Adrenal gland (tissue), 5 donors: ENCODE measurements around the gene EIF4G3.

Source experiments
- POLR2A ChIP-seq, 2 donors: fragments of 450-650 bp; IDR thresholded peaks; one replicate each; pipeline ENCODE4 v1.6.1; 2017; ENCODE audit warnings: antibody characterized with exemption in 2 of 2, mild to moderate bottlenecking in 2 of 2, moderate library complexity in 1 of 2
- TF ChIP-seq, protein P1 (sequence below), 6 experiments: fragments of 450-650 bp in 4 of 6; fragments of 200-600 bp in 2 of 6; sonication (generic) in 1 of 6; IDR thresholded peaks; 1 replicate in 5 of 6; 2 replicates in 1 of 6; pipeline versions ENCODE4 v1.5.1 to v1.8.0; 2016 to 2021; ENCODE audit warnings: antibody characterized with exemption in 6 of 6, mild to moderate bottlenecking in 2 of 6, moderate library complexity in 1 of 6
- donor health status: DM: no; HTN: no; CAD: no.

DNA sequence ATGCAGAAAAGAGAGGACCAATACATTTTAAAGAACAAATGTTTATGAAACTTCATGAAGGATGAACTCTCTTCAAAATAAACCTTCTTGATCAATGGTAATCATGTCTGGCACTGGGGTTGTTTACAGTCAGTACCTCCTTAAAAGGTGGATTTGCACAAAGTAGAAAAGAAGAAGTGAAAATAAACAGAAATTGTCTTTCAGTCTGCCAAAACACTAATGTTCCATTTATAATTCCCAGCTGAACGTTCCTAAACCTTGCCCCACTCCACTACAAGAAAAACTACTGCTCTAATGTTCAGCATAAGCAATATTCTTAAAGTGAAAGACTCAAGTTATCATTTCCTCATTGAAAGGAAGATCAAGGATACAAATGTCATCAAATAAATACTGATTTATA is 86.2 kb downstream of the EIF4G3 start:
- TF ChIP-seq POLR2A (IDR thresholded peaks at IDR 0.05), result no peak
- TF ChIP-seq, protein P1, sequence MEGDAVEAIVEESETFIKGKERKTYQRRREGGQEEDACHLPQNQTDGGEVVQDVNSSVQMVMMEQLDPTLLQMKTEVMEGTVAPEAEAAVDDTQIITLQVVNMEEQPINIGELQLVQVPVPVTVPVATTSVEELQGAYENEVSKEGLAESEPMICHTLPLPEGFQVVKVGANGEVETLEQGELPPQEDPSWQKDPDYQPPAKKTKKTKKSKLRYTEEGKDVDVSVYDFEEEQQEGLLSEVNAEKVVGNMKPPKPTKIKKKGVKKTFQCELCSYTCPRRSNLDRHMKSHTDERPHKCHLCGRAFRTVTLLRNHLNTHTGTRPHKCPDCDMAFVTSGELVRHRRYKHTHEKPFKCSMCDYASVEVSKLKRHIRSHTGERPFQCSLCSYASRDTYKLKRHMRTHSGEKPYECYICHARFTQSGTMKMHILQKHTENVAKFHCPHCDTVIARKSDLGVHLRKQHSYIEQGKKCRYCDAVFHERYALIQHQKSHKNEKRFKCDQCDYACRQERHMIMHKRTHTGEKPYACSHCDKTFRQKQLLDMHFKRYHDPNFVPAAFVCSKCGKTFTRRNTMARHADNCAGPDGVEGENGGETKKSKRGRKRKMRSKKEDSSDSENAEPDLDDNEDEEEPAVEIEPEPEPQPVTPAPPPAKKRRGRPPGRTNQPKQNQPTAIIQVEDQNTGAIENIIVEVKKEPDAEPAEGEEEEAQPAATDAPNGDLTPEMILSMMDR (IDR thresholded peaks at IDR 0.05), result no peak
